ENCODE results near the gene CHCHD6.

DNA sequence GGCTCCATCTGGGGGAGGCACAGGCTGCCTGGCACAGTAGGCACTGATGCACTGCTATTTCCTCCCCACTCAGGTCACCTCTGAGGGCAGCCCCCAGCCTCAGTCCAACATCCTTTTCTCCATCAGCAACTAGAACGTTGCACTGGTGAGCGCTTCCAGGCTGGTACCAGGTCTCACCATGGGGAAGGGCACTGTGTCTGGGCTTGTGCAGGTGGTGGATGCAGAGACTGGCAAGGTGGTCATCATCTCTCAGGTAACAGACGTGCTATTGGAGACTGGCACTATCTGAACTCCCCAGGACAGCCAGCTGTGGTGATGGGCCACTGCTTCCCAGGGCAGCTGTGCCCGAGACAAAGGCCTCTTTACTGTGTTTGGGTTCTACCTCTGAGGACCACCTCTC, 40.8 kb upstream of the CHCHD6 start:
- no peak for TF ChIP-seq CTCF (IDR thresholded peaks at IDR 0.05; ENCODE audit: low read depth, low read length, missing input control)
- TF ChIP-seq YY1 (IDR thresholded peaks at IDR 0.05) = no peak
- no peak for TF ChIP-seq NR2F2 (IDR thresholded peaks at IDR 0.05)
- no peak for TF ChIP-seq SP1 (IDR thresholded peaks at IDR 0.05)
- TF ChIP-seq REST (IDR thresholded peaks at IDR 0.05) = no peak
- TF ChIP-seq TAF1 (conservative IDR thresholded peaks at IDR 0.05) = no peak
- no peak for TF ChIP-seq ATF3 (IDR thresholded peaks at IDR 0.05)
- TF ChIP-seq RAD21 (IDR thresholded peaks at IDR 0.05) = no peak
- TF ChIP-seq, protein P1, sequence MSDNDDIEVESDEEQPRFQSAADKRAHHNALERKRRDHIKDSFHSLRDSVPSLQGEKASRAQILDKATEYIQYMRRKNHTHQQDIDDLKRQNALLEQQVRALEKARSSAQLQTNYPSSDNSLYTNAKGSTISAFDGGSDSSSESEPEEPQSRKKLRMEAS (IDR thresholded peaks at IDR 0.05) = no peak
- TF ChIP-seq ZBTB33 (IDR thresholded peaks at IDR 0.05) = no peak

Data from liver (tissue), 3 donors.